Subcutaneous abdominal adipose tissue (tissue), 5 donors: ENCODE measurements around the gene PTPRR.

Experiments
- H3K27ac ChIP-seq: one replicate; pipeline ENCODE4 v1.7.0; 2013; ENCODE audit warnings: low read depth, mild to moderate bottlenecking, inconsistent platforms, low read length, moderate library complexity
- H3K27me3 ChIP-seq, 5 donors: one replicate each; pipeline ENCODE4 v1.7.0; 2013; ENCODE audit warnings: low read length in 5 of 5, inconsistent platforms in 1 of 5; ENCODE audit not compliant: control insufficient read depth in 5 of 5, insufficient read depth in 4 of 5
- H3K36me3 ChIP-seq, 5 donors: one replicate each; pipeline ENCODE4 v1.7.0; 2013; ENCODE audit warnings: low read length in 5 of 5; ENCODE audit not compliant: control insufficient read depth in 5 of 5, insufficient read depth in 5 of 5
- H3K4me1 ChIP-seq, 5 donors: one replicate each; pipeline ENCODE4 v1.7.0; 2013; ENCODE audit warnings: low read length in 5 of 5, mild to moderate bottlenecking in 3 of 5, moderate library complexity in 1 of 5; ENCODE audit not compliant: control insufficient read depth in 5 of 5, insufficient read depth in 5 of 5
- H3K4me3 ChIP-seq, 5 donors: one replicate each; pipeline ENCODE4 v1.7.0; 2013; ENCODE audit warnings: low read length in 5 of 5, low read depth in 1 of 5
- H3K9ac ChIP-seq, 5 donors: one replicate each; pipeline ENCODE4 v1.7.0; 2013; ENCODE audit warnings: low read length in 5 of 5, mild to moderate bottlenecking in 4 of 5, moderate library complexity in 3 of 5
- H3K9me3 ChIP-seq, 5 donors: one replicate each; pipeline ENCODE4 v1.7.0; 2013; ENCODE audit warnings: low read length in 5 of 5; ENCODE audit not compliant: control insufficient read depth in 5 of 5
- donor health status: healthy.
- donor health status: healthy.
- donor health status: healthy.
- donor health status: healthy.
- donor health status: healthy.

PTPRR gene

DNA sequence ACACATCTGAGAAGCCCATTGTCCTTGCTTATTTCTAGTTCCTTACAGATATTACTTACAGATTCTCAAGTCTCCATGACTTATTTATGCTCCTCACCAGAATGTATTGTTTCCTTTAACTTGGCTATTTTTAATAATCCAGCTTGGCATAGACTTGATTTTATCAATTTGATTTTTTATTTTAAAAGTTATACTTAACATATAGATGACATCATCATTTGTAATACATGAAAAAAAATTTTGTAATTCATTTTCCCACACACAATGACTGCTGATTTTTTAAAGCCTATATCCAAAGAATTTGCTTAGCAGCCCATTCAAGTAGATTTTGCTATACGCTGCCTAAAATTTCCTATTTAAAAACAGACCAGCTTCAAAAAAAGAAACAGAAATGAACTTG lies 39.8 kb downstream of the PTPRR start:
- H3K27ac ChIP-seq, result no peak overlapping the region
- no peak overlapping the region for H3K9ac ChIP-seq
- no peaks in the 10 kb centered on the region for H3K36me3 ChIP-seq
- no peak overlapping the region for H3K4me3 ChIP-seq
- H3K9me3 ChIP-seq, result no peaks in the 10 kb centered on the region
- H3K4me1 ChIP-seq, result no peaks in the 10 kb centered on the region
- no peaks in the 10 kb centered on the region for H3K27me3 ChIP-seq

DNA sequence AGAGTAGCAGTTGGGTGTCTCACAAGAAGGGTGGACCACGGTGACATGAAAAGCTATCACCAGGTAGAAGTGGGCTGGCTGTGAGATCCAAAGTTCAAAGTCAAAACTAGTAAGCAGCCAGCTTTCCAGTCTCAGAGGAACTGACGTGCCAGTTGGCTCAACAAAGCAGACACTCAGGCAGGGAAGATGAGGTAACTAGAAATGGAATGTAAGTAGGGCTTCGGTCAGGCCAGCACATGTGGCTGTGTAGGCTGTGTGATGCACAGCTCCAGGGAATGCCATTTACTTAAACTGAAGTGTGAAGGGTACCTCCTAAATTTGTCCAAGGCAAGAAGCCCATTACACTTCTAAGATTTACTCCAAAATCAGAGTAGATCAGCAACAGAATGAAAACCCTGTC lies 43.6 kb downstream of the PTPRR start:
- H3K36me3 ChIP-seq, result no peaks in the 10 kb centered on the region
- no peaks in the 10 kb centered on the region for H3K9me3 ChIP-seq
- no peak overlapping the region for H3K27ac ChIP-seq
- no peak overlapping the region for H3K9ac ChIP-seq
- H3K4me3 ChIP-seq, result no peak overlapping the region
- H3K4me1 ChIP-seq, result no peaks in the 10 kb centered on the region
- H3K27me3 ChIP-seq, result no peaks in the 10 kb centered on the region

DNA sequence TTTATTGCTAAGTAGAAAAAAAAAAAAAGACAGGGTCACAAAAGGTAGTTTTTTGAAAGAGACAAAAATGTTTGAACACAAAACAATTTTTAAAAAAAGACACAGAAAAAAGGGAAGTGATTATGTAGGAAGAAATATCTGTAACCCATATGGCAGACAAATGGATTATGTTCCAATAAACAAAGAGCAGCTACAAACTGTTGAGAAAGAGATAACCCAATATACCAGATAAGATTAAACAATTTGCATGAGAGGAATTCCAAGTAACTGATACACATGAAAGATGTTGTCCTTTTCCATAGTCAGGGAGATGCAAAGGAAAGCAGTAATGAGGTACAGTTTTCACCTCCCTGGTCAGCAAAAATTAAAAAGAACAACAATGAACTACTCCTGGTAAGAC lies 44.9 kb downstream of the PTPRR start:
- H3K4me3 ChIP-seq, result no peak overlapping the region
- no peaks in the 10 kb centered on the region for H3K9me3 ChIP-seq
- H3K36me3 ChIP-seq, result no peaks in the 10 kb centered on the region
- H3K27me3 ChIP-seq, result no peaks in the 10 kb centered on the region
- H3K9ac ChIP-seq, result no peak overlapping the region
- H3K4me1 ChIP-seq, result no peaks in the 10 kb centered on the region
- H3K27ac ChIP-seq, result no peak overlapping the region

- Histone ChIP-seq H3K36me3 (no peaks in the 10 kb centered on the region), H3K27me3 (no peaks in the 10 kb centered on the region)
Measured at GRCh38 chr12:70854881-70855568, 65.5 kb downstream of the PTPRR start.

DNA sequence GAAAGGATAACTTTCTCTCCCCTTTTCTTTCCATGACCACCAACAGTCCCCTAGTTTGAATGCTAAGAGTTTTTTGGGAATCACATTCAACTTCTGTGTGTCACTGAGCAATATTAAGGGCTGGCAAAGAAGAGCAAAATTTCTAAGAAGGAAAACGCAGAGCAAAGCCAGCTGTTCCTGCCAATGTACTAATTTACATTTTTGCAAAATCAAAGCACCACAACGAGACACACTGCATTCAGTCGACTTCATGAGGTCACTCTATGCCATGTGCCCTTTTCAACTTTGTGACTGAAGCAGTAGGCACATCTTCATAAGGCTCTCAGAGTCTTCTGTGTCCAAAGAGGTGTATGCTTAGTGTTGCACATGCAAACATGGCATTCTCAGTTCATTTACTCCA lies 66.4 kb downstream of the PTPRR start:
- Histone ChIP-seq H3K9ac (no peak overlapping the region), H3K9me3 (no peaks in the 10 kb centered on the region), H3K4me3 (no peak overlapping the region), H3K36me3 (no peaks in the 10 kb centered on the region), H3K27me3 (no peaks in the 10 kb centered on the region), H3K4me1 (peaks cover 0 to 33% (median 24%) of the 10 kb centered on the region in 5 donors), H3K27ac (peak overlapping the region; percentile 5)

More at GRCh38 chr12:70854881-70855568, 65.5 kb downstream of the PTPRR start:
- Histone ChIP-seq H3K4me3 (no peak overlapping the region), H3K4me1 (peaks cover 0 to 33% (median 24%) of the 10 kb centered on the region in 5 donors), H3K9me3 (no peaks in the 10 kb centered on the region), H3K9ac (no peak overlapping the region), H3K27ac (no peak overlapping the region)

- no peaks in the 10 kb centered on the region for H3K27me3 ChIP-seq
- H3K4me3 ChIP-seq, result peak overlapping the region in 1 of 5 donors; percentile 11
- no peak overlapping the region for H3K9ac ChIP-seq
- H3K27ac ChIP-seq, result peak overlapping the region; percentile 5
- H3K9me3 ChIP-seq, result no peaks in the 10 kb centered on the region
- no peaks in the 10 kb centered on the region for H3K36me3 ChIP-seq
- peaks cover 0 to 33% (median 24%) of the 10 kb centered on the region in 5 donors for H3K4me1 ChIP-seq
Measured at GRCh38 chr12:70853326-70853725, 67.2 kb downstream of the PTPRR start.

DNA sequence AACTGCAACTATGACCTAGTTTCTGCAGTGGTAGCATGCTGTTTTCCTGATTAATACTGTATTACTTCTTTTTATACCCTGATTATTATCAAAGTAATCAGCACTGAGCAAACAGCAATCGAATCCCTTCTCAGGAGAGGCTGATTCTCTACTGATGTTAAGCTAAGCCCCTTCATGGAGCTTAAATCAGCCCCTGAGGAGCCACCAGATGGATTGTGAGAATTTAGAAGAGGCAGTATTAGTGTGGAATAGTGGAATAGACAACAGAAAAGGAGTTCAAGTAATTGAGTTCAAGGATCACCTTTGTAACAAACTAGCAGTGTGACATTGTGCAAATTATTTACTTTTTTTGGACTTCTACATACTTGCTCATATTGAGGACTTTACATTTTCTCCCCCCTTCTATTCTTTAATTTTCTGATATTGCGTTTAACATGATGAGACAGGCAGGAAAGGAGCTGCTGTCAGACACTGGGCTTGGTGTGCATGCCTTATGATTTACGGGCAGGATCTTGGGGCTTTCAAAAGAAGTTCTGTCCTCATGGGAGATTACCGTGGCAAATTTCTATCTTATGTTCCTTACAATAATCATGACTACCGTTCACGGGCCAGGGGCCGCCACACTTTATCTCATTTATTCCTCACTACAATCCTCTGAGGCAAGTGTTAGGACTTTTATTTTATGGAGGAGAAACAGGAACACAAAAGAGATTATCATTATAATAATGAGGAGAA lies 68.0 kb downstream of the PTPRR start:
- no peak overlapping the region for H3K27ac ChIP-seq
- H3K4me1 ChIP-seq, result peaks cover 0 to 33% (median 24%) of the 10 kb centered on the region in 5 donors
- H3K9ac ChIP-seq, result no peak overlapping the region
- H3K9me3 ChIP-seq, result no peaks in the 10 kb centered on the region
- H3K4me3 ChIP-seq, result no peak overlapping the region
- no peaks in the 10 kb centered on the region for H3K27me3 ChIP-seq
- H3K36me3 ChIP-seq, result no peaks in the 10 kb centered on the region

- H3K36me3 ChIP-seq, result no peaks in the 10 kb centered on the region
- H3K9ac ChIP-seq, result no peak overlapping the region
- H3K4me1 ChIP-seq, result peaks cover 0 to 23% (median 20%) of the 10 kb centered on the region in 5 donors
- H3K4me3 ChIP-seq, result no peak overlapping the region
- no peaks in the 10 kb centered on the region for H3K27me3 ChIP-seq
- no peak overlapping the region for H3K27ac ChIP-seq
- H3K9me3 ChIP-seq, result no peaks in the 10 kb centered on the region
Measured at GRCh38 chr12:70849265-70849960, 71.1 kb downstream of the PTPRR start.

GRCh38 chr12:70847871-70848270 lies 72.7 kb downstream of the PTPRR start:
- Histone ChIP-seq H3K27ac (no peak overlapping the region), H3K36me3 (no peaks in the 10 kb centered on the region), H3K4me3 (no peak overlapping the region), H3K4me1 (peaks cover 0 to 7% (median 5%) of the 10 kb centered on the region in 5 donors), H3K27me3 (no peaks in the 10 kb centered on the region), H3K9me3 (no peaks in the 10 kb centered on the region), H3K9ac (no peak overlapping the region)

GRCh38 chr12:70845268-70845667 lies 75.3 kb downstream of the PTPRR start:
- H3K9me3 ChIP-seq, result no peaks in the 10 kb centered on the region
- no peaks in the 10 kb centered on the region for H3K36me3 ChIP-seq
- H3K4me3 ChIP-seq, result no peak overlapping the region
- no peaks in the 10 kb centered on the region for H3K27me3 ChIP-seq
- H3K4me1 ChIP-seq, result no peaks in the 10 kb centered on the region
- H3K27ac ChIP-seq, result no peak overlapping the region
- H3K9ac ChIP-seq, result no peak overlapping the region
